Activated CD4-positive, alpha-beta T cell treated with anti-CD3 and anti-CD28 coated beads, Interleukin-2, amount 50 U/mL, for 48 hours (primary cell): Measurements from ENCODE around the gene GOLGA2.
A peak's percentile ranks its signal among the peaks of the same experiment; 100 is the strongest.
"Not testable (repeated sequence)": the region's sequence is repeated elsewhere in the genome, so short reads cannot be mapped to it uniquely, and the experiment has no call there.

ENCODE experiments used
- DNase-seq, 2 experiments: peaks; one replicate each; pipeline ENCODE4 v3.0.0-alpha.2; 2020

GOLGA2 gene

GRCh38 chr9:128293091-128293490 lies 17.3 kb upstream of the GOLGA2 start:
- DNase-seq: no peak

- DNase-seq: no peak
Measured at GRCh38 chr9:128292009-128292408, 16.2 kb upstream of the GOLGA2 start.

- no peak for DNase-seq
Measured at GRCh38 chr9:128288273-128289004, 12.6 kb upstream of the GOLGA2 start.

GRCh38 chr9:128286440-128286839 lies 10.6 kb upstream of the GOLGA2 start:
- no peak for DNase-seq

- no peak for DNase-seq
Measured at GRCh38 chr9:128285033-128285784, 9.4 kb upstream of the GOLGA2 start.

GRCh38 chr9:128282500-128282899 lies 6.7 kb upstream of the GOLGA2 start:
- no peak for DNase-seq

- DNase-seq: no peak
Measured at GRCh38 chr9:128280084-128280622, 4.3 kb upstream of the GOLGA2 start.

- DNase-seq: not testable (repeated sequence)
Measured at GRCh38 chr9:128279088-128280073, 3.6 kb upstream of the GOLGA2 start.

- peak in 1 of 2 experiments; percentile 6 for DNase-seq
Measured at GRCh38 chr9:128276574-128277270, 915 bp upstream of the GOLGA2 start.

- DNase-seq: peak; percentile 100
Measured at GRCh38 chr9:128276008-128276573, 284 bp upstream of the GOLGA2 start, which contains the start of gene SWI5. Gene SWI5, plus strand, starts transcription at chr9:128276276.

- no peak for DNase-seq
Measured at GRCh38 chr9:128274245-128274644, 1.6 kb downstream of the GOLGA2 start.

- no peak for DNase-seq
Measured at GRCh38 chr9:128271512-128271911, 4.3 kb downstream of the GOLGA2 start.

GRCh38 chr9:128271112-128271511 lies 4.7 kb downstream of the GOLGA2 start:
- DNase-seq: no peak

GRCh38 chr9:128266868-128267590 lies 8.8 kb downstream of the GOLGA2 start:
- DNase-seq: no peak

GRCh38 chr9:128265348-128265847 lies 10.4 kb downstream of the GOLGA2 start:
- DNase-seq: no peak

GRCh38 chr9:128262687-128263086 lies 13.1 kb downstream of the GOLGA2 start:
- no peak for DNase-seq

GRCh38 chr9:128260340-128260739 lies 15.5 kb downstream of the GOLGA2 start:
- no peak for DNase-seq

- no peak for DNase-seq
Measured at GRCh38 chr9:128259156-128259555, 16.7 kb downstream of the GOLGA2 start.

- DNase-seq: no peak
Measured at GRCh38 chr9:128258326-128258725, 17.5 kb downstream of the GOLGA2 start.

GRCh38 chr9:128257907-128258306 lies 17.9 kb downstream of the GOLGA2 start:
- DNase-seq: no peak
